K562 (cell line): ENCODE results near the gene C1orf116. TPM values are rescaled to one million over a fixed set of nuclear protein-coding genes. Genes with fewer than 3 reads are reported as not detected.

Source experiments
- CHCHD3 ChIP-seq: fragments of 250-450 bp; sonication (Bioruptor Pico); IDR thresholded peaks from 2 replicates; pipeline ENCODE4 v2.1.2; 2022; ENCODE audit warnings: mild to moderate bottlenecking
- FOXJ2 ChIP-seq: fragments of 200-800 bp; sonication (Bioruptor generic); IDR thresholded peaks from 2 replicates; pipeline ENCODE4 v1.6.1; 2016; ENCODE audit warnings: missing genetic modification characterization, missing compliant biosample characterization
- FOXK1 ChIP-seq: sonication (generic); formaldehyde crosslinking; IDR thresholded peaks from 2 replicates; pipeline ENCODE4 v1.8.0; 2022; ENCODE audit warnings: missing genetic modification reagents, mild to moderate bottlenecking, borderline replicate concordance
- HDAC6 ChIP-seq: IDR thresholded peaks from 2 replicates; pipeline ENCODE4 v1.6.1; 2012; ENCODE audit warnings: low read depth, mild to moderate bottlenecking, control low read depth, inconsistent platforms, low read length, moderate library complexity
- MECOM ChIP-seq: fragments of 250-450 bp; sonication (Bioruptor Pico); IDR thresholded peaks from 2 replicates; pipeline ENCODE4 v1.8.0; 2022; ENCODE audit warnings: inconsistent platforms
- MED1 ChIP-seq: sonication (generic); formaldehyde crosslinking; IDR thresholded peaks from 2 replicates; pipeline ENCODE4 v1.8.1; 2023; ENCODE audit warnings: missing genetic modification reagents, borderline replicate concordance
- MTA2 ChIP-seq: fragments of 450-650 bp; IDR thresholded peaks from 2 replicates; pipeline ENCODE4 v1.6.1; 2016; ENCODE audit warnings: low read depth
- NUFIP1 ChIP-seq: fragments of 450-650 bp; IDR thresholded peaks from 2 replicates; pipeline ENCODE4 v1.6.1; 2018; ENCODE audit not compliant: partially characterized antibody
- RB1 ChIP-seq: fragments of 450-650 bp; IDR thresholded peaks from 2 replicates; pipeline ENCODE4 v1.6.1; 2017; ENCODE audit warnings: low read depth, mild to moderate bottlenecking
- RBM15 ChIP-seq: fragments of 200-400 bp; formaldehyde crosslinking; IDR thresholded peaks from 2 replicates; pipeline ENCODE4 v1.6.1; 2018; ENCODE audit warnings: mild to moderate bottlenecking, low read length, moderate library complexity; ENCODE audit not compliant: insufficient read depth
- ZBTB1 ChIP-seq: sonication (generic); formaldehyde crosslinking; IDR thresholded peaks from 2 replicates; pipeline ENCODE4 v1.8.1; 2023; ENCODE audit warnings: missing genetic modification reagents, low read depth, mild to moderate bottlenecking, borderline replicate concordance
- ZNF23 ChIP-seq: fragments of 250-450 bp; sonication (Bioruptor Pico); IDR thresholded peaks from 2 replicates; pipeline ENCODE4 v1.4.0; 2020; ENCODE audit warnings: mild to moderate bottlenecking
- ZNF583 ChIP-seq: fragments of 250-450 bp; sonication (Bioruptor Pico); IDR thresholded peaks from 2 replicates; pipeline ENCODE4 v1.4.0; 2020
- ZNF780A ChIP-seq: fragments of 250-450 bp; sonication (Bioruptor Pico); IDR thresholded peaks from 2 replicates; pipeline ENCODE4 v1.5.0; 2021; ENCODE audit warnings: mild to moderate bottlenecking
- polyA plus RNA-seq, 8 experiments: library from polyadenylated mRNA; depleted of rRNA in 4 of 8; stranded (reverse) in 5 of 8; unstranded in 3 of 8; fragments of >200 nt; fragmentation: Nextera tagmentation in 2 of 8; fragmentation: Illumina TruSeq in 1 of 8; extraction: Ambion mirVana in 2 of 8; extraction: Trizol in 1 of 8; gene quantifications; 2 replicates each; pipeline versions ENCODE4 v1.2.1 to v1.2.3, GENCODE V29; 2011 to 2014; ENCODE audit warnings: inconsistent platforms in 1 of 8, missing spikeins in 1 of 8
- total RNA-seq, 7 experiments: library from RNA; depleted of rRNA in 6 of 7; stranded (reverse); fragments of >200 nt in 6 of 7; fragmentation: Illumina TruSeq in 2 of 7; extraction: Trizol in 2 of 7; gene quantifications; 2 replicates each; pipeline versions ENCODE4 v1.2.1 to v1.2.3, GENCODE V29; 2011 to 2021; ENCODE audit warnings: low replicate concordance in 1 of 7
- TF ChIP-seq, protein P1 (sequence below), 2 experiments: fragments of 450-650 bp; IDR thresholded peaks; 2 replicates each; pipeline ENCODE4 v1.6.1; 2016; ENCODE audit warnings: mild to moderate bottlenecking in 2 of 2, borderline replicate concordance in 1 of 2, low read depth in 1 of 2, moderate library complexity in 1 of 2
- TF ChIP-seq, protein P2 (sequence below): sonication (generic); formaldehyde crosslinking; IDR thresholded peaks from 2 replicates; pipeline ENCODE4 v1.8.0; 2022; ENCODE audit warnings: missing genetic modification reagents, mild to moderate bottlenecking, borderline replicate concordance
- TF ChIP-seq, protein P3 (sequence below): fragments of 450-650 bp; IDR thresholded peaks from 2 replicates; pipeline ENCODE4 v1.6.1; 2016; ENCODE audit warnings: missing biosample characterization, missing genetic modification characterization

Gene C1orf116
- total and polyA plus RNA-seq, 9 of the 15 experiments (the other 6 are each of a cell fraction or from before 2014, with no cell fraction given) = 0.62 to 3.0 (median 0.95) TPM

DNA sequence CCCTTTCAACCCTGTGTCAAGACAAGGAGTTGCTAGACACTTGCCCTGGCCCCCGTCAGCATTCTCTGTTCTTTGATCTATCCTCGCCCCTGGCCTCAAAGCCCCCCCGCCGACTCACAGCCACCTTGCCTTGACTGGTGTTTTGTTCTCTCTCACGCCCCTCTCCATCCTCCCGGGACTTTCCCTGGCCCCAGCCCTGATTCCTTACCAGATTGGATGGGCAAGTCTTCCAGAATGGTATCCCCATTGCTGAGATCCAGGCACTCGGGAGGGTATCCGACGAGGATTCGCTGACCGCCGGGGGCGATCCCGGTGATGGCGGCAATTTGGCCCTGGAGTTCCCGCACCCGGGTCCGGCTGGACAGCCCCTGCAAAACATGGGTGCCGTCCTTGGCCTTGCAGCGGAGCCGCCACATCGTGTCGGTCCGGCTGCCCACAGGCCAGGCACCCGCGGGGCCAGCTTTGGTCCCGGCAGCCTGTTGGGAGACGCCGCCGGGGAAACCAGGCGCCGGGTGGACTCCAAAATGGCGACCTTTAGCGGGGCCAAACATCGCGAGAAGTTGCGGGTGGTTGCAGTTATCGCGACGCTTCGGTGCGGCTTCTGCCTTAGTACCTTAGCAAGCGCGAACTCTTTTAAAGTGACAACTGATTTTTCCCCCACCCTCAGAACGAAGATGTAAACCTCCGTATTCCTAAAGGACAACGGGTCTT is 18.1 kb upstream of the C1orf116 start (continued):
- TF ChIP-seq FOXJ2 (tag) = no peak
- TF ChIP-seq, protein P1, sequence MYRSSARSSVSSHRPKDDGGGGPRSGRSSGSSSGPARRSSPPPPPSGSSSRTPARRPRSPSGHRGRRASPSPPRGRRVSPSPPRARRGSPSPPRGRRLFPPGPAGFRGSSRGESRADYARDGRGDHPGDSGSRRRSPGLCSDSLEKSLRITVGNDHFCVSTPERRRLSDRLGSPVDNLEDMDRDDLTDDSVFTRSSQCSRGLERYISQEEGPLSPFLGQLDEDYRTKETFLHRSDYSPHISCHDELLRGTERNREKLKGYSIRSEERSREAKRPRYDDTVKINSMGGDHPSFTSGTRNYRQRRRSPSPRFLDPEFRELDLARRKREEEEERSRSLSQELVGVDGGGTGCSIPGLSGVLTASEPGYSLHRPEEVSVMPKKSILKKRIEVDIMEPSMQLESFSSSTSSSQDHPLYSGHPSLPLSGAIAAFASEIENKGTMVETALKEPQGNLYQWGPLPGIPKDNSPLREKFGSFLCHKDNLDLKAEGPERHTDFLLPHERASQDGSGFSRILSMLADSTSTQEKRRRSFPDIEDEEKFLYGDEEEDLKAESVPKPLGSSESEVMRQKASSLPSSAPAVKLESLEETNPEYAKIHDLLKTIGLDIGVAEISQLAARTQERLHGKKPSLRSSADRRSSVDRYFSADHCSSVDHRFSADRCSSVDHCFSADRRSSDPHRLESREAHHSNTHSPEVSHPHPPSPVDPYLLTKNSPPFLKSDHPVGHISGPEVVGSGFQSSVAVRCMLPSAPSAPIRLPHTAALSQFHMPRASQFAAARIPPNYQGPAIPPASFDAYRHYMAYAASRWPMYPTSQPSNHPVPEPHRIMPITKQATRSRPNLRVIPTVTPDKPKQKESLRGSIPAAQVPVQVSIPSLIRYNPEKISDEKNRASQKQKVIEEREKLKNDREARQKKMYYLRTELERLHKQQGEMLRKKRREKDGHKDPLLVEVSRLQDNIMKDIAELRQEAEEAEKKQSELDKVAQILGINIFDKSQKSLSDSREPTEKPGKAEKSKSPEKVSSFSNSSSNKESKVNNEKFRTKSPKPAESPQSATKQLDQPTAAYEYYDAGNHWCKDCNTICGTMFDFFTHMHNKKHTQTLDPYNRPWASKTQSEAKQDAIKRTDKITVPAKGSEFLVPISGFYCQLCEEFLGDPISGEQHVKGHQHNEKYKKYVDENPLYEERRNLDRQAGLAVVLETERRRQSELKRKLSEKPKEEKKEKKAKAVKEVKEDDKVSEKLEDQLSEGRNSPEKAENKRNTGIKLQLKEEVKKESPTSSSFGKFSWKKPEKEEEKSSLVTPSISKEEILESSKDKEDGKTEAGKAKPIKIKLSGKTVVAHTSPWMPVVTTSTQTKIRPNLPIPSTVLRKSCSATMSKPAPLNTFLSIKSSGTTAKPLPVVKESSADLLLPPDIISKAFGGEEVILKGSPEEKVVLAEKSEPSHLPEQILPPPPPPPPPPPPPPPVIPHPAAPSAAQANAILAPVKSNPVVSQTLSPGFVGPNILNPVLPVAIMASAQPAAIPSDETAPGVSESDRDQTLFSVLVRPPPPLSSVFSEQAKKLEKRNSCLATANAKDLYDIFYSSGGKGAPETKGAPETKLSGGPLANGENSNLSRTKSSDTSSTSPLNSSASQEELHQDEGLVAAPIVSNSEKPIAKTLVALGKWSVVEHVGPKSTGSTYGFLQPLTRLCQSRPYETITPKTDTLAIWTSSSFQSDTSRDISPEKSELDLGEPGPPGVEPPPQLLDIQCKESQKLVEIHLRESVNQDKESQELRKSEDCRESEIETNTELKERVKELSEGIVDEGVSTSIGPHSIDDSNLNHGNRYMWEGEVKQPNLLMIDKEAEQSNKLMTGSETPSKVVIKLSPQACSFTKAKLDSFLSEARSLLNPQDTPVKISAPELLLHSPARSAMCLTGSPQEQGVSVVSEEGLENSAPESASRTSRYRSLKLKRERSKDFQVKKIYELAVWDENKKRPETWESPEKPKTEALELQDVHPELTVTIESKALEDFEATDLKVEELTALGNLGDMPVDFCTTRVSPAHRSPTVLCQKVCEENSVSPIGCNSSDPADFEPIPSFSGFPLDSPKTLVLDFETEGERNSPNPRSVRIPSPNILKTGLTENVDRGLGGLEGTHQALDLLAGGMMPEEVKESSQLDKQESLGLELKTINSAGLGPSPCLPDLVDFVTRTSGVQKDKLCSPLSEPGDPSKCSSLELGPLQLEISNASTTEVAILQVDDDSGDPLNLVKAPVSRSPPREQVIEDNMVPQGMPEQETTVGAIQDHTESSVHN (IDR thresholded peaks at IDR 0.05; ENCODE audit: borderline replicate concordance in 1 of 2, low read depth in 1 of 2) = no peak
- no peak for TF ChIP-seq ZNF780A
- TF ChIP-seq HDAC6 = no peak
- no peak for TF ChIP-seq CHCHD3 (CRISPR knock-in tag)
- TF ChIP-seq ZBTB1 (CRISPR knock-in tag) = no peak; the same call in 1 of the 2 replicates
- peak; percentile 94 for TF ChIP-seq RB1
- no peak for TF ChIP-seq MED1 (CRISPR knock-in tag)
- TF ChIP-seq FOXK1 = no peak; the same call in 1 of the 2 replicates
- TF ChIP-seq MTA2 = no peak
- no peak for TF ChIP-seq MECOM
- TF ChIP-seq ZNF583 (CRISPR knock-in tag) = no peak
- TF ChIP-seq, protein P2, sequence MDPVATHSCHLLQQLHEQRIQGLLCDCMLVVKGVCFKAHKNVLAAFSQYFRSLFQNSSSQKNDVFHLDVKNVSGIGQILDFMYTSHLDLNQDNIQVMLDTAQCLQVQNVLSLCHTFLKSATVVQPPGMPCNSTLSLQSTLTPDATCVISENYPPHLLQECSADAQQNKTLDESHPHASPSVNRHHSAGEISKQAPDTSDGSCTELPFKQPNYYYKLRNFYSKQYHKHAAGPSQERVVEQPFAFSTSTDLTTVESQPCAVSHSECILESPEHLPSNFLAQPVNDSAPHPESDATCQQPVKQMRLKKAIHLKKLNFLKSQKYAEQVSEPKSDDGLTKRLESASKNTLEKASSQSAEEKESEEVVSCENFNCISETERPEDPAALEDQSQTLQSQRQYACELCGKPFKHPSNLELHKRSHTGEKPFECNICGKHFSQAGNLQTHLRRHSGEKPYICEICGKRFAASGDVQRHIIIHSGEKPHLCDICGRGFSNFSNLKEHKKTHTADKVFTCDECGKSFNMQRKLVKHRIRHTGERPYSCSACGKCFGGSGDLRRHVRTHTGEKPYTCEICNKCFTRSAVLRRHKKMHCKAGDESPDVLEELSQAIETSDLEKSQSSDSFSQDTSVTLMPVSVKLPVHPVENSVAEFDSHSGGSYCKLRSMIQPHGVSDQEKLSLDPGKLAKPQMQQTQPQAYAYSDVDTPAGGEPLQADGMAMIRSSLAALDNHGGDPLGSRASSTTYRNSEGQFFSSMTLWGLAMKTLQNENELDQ (CRISPR knock-in tag) = peak; percentile 66; the same call in 1 of the 2 replicates
- TF ChIP-seq RBM15 = no peak
- no peak for TF ChIP-seq NUFIP1
- TF ChIP-seq, protein P3, sequence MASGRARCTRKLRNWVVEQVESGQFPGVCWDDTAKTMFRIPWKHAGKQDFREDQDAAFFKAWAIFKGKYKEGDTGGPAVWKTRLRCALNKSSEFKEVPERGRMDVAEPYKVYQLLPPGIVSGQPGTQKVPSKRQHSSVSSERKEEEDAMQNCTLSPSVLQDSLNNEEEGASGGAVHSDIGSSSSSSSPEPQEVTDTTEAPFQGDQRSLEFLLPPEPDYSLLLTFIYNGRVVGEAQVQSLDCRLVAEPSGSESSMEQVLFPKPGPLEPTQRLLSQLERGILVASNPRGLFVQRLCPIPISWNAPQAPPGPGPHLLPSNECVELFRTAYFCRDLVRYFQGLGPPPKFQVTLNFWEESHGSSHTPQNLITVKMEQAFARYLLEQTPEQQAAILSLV (tag) = no peak
- TF ChIP-seq ZNF23 = no peak
